HG03575 (cell line): ENCODE results near the gene B9D2.
"Not testable (repeated sequence)": the region's sequence is repeated elsewhere in the genome, so short reads cannot be mapped to it uniquely, and the experiment has no call there.

Source experiments
- ATAC-seq: cut with Tn5 transposase; IDR thresholded peaks from one replicate; pipeline ENCODE4 v1.9.1; 2021; ENCODE audit not compliant: unreplicated experiment, insufficient number of reproducible peaks, low FRiP score; ENCODE audit errors: extremely low read depth

B9D2 gene

DNA sequence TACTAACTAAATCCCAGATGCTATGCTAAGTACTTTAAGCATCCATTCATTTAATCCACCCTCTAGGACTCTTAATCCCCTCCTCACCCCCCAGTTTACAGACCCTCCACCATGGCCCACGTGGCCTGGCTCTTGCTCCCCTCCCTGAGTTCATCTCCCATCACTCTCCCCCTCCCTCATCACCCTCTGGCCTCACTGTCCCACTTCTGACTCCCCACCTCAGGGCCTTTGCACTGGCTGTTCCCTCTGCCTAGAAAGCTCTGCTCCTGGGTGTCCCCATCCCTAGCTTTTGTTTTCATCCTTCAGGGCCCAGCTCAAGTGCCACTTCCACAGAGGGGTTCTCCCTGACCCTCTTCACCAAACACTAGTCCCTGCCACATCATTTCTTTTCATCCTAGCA lies 4.2 kb downstream of the B9D2 start:
- ATAC-seq, result no peak

DNA sequence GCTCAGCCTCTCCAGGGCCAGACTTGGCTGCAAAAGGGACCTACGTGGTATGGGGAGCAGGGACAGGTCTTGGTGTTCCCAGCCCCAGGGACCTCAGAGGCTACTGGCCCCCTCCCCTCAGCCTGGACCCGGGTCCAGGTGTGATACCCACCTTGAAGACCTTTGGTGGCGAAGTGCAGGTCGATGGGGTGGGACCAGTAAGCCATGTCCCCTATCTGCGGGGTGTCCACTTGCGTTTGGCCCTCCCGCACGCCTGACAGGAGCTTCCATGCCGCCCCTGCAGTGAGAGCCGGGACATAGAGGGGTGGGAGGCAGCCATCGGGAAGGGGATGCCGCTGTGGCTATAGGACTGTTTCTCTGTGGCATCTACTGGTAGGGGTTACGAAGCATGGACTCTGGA lies 6.2 kb downstream of the B9D2 start:
- no peak for ATAC-seq

DNA sequence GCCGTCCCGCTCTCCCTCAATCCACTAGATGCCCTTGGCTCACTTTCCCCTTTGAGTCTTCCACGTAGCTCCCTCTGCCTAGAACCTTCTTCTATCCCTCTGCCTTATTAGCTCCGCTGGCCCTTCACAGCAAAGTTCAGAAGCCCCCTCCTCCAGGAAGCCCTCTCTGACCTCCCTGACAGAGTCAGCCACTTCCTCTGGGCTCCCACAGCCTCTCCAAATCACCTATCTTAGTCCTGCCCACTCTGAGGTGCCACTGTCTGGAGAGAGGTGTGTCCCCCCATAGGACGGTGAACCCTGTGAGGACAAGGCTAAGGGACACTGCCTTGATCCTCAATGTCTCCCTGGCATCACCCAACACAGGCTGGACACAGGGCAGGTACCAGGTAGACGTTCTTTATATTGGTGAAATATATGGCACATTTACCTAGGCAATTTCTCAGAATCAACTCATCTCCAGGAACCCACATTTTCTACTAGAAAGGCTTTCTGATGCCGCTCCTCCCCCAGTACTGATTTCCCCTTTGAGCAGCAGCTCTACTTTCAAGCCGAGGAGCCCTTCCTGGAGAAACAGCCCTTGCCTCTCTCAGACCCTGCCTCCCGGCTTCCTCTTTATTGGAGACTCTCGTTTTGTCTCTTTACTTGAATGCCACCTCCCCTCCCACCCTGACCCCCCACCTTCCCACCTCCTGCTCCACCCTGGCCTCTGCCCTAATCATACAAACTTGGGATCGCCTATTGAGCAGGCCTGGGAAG lies 6.8 kb downstream of the B9D2 start:
- ATAC-seq, result no peak

DNA sequence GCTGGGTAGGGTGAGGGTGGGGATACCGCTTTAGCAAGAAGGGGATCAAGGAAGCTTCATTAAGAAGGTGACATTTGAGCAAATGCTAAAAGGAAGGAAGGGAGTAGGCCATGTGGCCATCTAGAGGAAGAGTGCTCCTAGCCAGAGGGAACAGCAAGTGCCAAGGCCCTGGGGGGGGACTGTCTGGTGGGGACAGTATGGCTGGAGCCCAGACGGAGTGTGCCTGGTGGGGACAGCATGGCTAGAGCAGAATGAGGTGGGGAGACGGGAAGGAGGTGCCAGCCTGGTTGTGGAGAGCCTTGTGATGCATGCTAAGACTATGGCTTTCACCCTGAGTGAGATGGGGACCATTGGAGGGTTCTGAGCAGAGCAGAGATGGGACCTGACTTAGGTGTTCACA lies 8.1 kb downstream of the B9D2 start:
- ATAC-seq, result no peak

DNA sequence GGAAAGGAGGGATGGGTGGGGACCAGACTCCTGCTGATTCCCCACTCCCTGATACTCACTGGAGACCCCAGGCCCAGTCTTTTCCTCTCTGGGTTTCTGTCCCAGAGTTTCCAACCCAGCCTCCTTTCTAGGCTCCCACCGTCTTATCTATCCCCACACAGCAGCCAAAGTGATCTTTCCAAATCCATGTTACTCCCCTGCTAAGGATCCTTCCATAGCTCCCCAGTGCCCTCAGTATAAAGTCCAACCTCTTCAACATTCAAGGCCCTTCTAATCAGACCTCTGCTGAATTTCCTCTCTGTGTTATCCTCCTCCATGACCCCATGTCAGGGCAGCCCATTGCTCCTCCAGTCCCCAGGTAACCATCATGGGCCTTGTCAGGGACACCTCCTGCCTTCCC lies 8.9 kb downstream of the B9D2 start:
- no peak for ATAC-seq

DNA sequence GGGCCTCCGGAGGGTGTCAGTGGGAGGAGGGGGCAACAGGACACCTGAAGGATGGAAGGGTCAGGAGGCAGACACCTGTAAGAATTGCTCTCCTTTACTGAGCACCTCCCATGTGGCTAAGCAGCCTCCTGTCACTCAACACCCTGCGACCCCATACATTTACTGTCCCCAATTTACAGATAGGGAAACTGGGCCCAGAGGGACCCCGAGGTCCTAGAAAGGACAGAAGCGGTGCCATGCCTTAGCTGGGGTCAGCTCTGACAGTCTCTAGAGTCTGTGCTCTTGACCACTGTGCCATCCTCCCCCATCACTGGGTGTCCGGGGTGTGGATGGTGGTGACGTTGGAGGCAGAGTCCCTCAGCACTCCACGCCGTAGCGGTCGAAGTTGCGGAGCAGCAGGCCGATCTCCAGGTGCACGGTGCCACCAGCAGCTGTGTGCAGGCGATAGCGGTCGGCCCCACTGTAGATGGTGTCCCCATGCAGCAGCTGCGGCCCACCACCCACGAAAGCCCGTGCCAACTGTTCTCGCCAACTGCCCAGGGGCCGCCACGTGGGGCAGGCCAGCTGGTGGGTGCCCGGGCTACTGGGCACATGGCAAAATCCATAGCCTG lies 9.5 kb downstream of the B9D2 start:
- no peak for ATAC-seq

DNA sequence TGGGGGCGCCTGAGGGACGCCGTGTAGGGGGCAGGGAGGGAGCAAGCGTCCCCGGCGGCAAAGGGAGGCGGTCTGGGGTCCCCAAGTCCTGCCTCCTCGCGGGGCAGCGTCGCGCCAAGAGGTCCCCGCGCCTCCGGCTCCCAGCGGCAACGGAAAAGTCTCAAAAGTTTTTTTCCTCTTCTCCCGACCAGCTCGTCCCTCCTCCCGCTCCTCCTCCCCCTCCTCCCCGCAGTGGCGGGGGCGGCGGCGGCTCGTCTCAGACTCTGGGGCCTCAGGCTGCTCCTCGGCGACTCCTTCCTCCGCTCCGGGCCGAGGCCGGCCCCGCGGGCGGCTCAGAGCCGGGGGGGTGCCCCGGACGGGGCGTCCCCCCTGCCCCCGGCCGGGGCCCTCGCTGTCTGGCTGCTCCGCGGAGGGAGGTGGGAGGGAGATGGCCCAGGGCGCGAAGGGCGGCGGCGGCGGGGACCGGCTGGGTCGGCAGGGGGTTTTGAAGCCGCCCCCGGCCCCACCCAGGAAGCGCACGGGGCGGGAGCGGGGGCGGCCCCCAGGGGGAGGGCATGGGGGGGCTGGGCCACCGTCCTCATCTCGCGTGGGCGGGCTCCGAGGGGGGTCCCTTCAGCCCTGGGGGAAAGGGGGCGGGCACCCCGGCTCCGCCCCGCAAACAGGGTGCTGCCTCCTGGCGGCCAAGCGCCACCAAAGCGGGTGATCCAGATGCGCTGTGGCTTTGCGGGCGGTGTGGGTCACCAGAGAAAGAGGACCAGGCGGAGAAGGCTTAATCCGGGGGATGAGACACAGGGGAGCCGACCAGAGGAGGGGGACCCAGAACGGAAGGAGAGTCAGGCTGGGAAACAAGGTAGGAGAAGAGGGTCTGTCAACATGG lies 10.2 kb downstream of the B9D2 start, which contains the start of gene TGFB1:
TSS of gene TGFB1 (minus strand) at position 457 of the 877 bp plus-strand sequence. CDS start 878 bp downstream, outside the sequence.
- no peak for ATAC-seq

DNA sequence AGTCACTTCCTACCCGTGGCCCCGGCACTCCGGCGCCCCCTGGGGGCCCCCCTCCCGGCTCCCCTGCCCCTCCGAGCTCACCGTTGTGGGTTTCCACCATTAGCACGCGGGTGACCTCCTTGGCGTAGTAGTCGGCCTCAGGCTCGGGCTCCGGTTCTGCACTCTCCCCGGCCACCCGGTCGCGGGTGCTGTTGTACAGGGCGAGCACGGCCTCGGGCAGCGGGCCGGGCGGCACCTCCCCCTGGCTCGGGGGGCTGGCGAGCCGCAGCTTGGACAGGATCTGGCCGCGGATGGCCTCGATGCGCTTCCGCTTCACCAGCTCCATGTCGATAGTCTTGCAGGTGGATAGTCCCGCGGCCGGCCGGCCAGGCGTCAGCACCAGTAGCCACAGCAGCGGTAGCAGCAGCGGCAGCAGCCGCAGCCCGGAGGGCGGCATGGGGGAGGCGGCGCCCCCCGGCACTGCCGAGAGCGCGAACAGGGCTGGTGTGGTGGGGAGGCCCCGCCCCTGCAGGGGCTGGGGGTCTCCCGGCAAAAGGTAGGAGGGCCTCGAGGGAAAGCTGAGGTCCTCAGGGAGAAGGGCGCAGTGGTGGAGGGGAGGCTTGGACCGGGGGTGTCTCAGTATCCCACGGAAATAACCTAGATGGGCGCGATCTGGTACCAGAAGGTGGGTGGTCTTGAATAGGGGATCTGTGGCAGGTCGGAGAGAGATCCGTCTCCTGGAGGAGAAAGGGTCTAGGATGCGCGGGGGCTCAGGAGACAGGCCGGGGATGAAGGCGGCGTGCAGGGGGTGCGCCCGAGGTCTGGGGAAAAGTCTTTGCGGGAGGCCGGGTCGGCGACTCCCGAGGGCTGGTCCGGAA lies 11.1 kb downstream of the B9D2 start:
- ATAC-seq, result no peak

DNA sequence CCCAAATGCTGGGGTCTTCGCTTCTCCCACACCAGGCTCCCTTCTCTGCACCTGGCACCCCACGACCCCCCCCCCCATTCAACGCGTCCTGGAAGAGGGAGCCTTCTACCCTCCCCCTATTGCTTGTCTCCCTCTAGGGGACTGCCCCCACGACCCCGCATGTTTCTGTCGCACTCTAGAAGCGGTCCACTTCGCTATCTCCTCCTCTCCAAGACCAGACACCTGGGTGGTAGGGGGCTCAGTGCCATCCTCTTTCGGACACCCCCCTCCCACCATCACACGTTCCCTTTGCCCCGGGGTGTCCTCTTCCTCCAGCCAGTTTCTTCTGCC lies 11.7 kb downstream of the B9D2 start:
- ATAC-seq, result no peak

DNA sequence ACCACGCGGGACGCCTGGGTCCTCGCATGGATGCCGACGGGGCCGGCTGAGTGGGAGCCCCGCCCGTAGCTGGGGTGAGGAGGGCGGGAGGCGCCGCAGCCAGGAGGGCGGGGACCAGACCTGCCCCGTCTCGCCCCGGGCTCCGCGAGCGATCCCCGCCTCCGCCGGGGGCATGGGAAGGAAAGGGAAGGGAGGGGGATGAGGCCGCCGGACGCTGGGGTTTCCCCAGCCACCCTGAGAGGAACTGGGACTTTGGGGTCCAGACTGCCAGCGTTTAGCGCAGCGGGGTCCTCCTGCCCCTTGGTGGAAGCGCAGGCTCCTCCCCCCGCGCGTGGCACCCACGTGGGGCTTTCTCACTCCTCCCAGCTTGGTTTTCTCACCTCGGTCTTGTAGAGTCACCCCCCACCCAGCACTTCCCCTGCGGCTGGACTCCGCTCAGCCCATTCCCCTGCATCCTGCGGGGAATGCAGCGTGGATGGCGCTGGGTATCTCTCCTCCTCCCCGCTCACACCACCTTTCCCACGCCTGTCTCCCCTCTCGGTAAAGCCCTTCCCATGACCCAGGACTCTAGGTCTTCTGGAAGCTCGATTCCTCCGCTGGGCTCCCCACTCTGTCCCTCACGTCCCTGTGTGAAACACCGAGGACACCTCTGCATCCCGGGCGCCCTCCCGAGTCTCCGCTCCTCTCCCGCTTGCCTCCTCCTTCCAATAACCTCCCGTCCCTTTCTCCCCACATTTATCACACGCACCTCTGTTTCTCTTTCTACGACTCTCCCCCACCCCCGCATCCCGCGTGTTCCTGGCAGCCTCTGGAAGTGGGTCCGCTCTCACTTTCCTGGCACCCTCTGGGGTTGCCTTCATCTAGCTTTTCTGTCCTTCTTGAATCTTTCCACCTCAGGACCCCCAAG lies 12.4 kb downstream of the B9D2 start:
- no peak for ATAC-seq

DNA sequence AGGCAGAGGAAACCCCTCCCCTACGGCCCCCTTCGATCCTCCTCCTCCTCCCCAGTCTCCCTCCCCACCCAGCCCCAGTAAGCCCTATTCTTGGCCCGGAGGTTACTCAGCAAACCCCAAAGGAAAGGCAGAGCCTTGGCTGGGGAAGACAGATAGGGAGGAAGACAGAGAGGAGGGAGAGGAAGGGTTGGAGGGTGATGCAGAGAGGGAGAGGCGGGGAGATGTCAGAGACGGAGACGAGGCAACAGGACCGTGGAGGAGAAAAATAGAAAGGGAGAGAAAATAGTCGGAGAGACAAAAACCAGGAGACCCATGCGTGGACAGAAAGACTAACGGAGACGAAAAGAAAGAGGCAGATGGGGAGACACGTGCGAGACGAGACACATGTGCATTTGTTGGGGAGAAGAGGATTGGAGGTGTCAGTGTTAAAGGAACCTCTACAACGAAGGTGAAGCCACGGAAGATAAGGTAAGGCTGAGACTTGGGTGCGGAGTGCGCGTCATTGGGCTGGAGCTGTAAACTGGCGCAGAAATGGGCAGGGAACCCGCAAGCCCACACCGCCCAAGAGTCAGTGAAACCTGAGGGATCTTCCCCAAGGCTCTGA lies 13.1 kb downstream of the B9D2 start:
- ATAC-seq, result no peak

DNA sequence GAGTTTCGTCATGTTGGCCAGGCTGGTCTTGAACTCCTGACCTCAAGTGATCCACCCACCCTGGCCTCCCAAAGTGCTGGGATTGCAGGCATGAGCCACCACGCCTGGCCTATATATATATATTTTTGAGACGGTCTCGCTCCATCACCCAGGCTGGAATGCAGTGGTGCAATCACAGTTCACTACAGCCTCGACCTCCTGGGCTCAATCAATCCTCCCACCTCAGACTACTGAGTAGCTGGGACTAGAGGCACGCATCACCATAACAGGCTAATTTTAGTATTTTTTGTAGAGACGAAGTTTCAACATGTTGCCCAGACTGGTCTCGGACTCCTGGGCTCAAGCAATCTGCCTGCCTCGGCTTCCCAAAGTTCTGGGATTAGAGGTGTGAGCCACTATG lies 17.0 kb downstream of the B9D2 start:
- not testable (repeated sequence) for ATAC-seq

DNA sequence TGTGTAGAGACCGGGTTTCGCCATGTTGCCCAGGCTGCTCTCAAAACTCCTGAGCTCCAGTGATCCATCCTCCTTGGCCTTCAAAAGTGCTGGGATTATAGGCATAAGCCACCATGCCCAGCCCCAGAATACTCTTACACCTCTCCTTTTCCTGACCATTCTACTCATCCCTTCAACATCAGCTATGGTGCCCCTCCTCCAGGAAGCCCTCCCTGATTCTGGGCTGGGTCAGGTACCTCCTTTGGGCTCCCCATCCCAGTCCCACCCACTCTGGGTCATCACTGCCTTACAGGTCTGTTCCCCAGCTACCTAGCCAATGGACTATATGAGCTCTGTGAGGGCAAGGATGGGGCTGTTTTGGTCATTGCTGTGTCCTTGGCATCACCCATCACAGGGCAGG lies 19.8 kb downstream of the B9D2 start:
- no peak for ATAC-seq

DNA sequence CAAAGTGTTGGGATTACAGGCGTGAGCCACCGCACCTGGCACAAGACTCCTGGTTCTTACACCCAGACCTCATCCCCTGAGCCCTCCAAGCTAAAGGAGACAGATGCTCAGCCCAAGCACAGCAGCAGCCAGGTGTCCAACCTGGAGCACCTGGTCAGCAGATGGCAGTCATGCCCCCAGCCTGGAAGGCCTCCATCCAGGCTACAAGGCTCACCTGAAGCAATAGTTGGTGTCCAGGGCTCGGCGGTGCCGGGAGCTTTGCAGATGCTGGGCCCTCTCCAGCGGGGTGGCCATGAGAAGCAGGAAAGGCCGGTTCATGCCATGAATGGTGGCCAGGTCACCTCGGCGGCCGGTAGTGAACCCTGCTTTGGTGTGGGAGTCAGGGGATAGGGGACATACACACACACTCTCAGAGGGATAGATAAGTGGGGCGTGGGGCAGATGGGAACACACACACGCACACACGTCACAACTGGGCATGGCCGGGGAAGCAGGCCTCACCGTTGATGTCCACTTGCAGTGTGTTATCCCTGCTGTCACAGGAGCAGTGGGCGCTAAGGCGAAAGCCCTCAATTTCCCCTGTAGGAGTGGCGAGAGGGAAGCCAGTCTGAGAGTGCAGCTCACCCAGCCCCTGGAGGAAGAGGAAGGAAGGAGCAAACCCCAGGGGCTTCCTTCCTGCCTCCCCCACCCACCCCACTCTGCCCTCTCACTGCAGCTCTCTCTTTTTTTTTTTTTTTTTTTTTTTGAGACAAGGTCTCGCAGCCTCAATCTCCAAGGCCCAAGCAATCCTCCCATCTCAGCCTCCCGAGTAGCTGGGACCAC lies 22.1 kb downstream of the B9D2 start:
- ATAC-seq, result no peak

DNA sequence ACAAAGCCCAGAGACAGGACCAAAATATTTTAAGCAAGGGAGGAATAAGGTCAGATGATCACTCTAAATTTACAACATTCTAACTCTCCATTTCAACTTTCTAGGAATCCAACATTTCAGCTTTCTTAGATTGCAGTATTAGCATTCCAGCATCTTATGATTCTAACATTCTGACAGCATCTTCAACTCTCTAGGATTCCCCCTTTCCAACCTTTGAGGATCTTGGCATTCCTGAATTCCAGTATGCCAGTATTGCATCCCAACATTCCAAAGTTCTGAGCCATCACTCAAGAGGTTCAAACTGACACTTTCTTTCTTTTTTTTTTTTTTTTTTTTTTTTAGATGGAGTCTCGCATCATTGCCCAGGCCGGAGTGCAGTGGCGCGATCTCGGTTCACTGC lies 24.0 kb downstream of the B9D2 start:
- no peak for ATAC-seq

DNA sequence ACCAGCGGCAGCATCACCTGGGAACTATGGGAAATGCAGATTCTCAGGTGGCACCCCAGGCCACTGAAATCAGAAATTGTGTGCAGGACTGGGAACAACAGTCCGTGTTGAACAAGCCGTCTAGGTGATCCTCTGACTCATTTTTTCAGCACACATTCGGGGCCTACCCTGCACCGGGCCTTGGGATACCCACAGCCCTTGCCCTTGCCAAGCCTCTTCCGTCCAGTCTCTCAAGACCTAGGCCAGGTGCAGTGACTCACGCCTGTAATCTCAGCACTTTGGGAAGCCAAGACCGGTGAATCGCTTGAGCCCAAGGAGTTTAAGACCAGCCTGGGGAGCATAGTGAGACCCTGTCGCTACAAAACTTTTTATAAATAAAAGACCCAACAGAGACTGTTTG lies 28.5 kb downstream of the B9D2 start:
- ATAC-seq, result no peak

DNA sequence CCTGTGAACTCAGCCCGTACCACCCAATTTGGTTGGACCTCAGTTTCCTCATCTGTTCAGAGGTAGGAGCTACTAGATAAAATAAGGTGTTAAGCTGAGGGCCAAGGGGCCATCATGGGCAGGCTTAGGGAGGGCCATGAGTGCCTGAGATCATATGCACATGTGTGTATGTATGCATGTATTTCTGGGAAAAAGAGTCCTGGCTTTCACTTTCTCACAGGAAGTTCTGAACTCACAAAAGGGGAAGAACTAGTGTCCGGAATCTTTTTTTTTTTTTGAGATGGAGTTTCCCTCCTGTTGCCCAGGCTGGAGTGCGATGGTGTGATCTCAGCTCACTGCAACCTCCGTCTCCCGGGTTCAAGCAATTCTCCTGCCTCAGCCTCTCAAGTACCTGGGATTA lies 29.2 kb downstream of the B9D2 start:
- ATAC-seq, result no peak
